ENCODE data around the gene BPIFA1.
A peak's percentile ranks its signal among the peaks of the same experiment; 100 is the strongest.

BPIFA1 gene

DNA sequence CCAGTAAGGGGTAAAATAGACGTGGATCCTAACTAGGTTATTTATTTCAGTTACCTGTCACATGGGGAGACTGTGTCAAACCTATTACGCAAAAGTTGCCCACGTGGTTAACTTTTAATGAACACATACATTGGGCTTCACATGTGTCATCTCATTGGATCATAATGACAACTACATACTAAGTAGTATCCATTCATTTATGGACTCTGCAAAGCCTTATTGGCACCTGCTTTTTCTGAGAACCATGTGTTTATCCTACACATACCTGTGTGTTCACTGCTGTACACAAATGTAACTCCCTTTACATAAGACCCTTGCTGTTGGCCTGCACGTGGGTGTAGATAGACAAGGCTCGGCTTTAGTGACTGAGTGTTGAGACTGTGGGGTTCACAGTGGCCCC, 5.1 kb downstream of the BPIFA1 start:
- no peak for DNase-seq

DNA sequence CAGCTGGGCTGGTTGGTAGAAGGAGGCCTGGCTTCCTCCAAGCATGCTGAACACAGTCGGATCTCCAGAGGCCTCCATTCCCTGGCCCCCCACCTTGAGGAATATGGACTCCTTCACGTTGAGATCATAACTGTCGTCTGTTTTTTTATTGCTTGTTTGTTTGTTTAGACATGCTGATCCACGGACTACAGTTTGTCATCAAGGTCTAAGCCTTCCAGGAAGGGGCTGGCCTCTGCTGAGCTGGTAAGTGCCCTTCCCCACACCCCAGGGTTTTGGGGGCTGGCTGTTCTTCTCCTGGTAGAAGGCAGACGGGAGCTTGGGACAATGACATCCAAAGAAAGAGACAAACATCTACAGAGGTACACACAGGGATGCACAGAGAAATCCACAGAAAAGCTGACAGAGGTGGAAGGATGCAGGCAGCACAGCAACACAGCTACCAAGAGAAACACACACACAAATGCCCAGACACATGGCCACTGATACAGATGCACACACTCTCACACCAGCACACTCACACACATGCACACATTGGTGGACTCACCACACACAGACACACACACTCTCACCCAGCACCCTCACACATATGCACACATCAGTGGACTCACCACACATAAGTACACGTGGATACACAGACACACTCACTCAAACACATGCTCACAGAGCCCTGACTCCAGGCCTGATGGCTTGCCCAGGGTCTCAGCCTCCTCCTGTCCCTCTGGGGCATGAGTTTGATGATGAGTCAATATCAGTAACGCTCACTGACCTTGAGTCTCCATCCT, 6.7 kb downstream of the BPIFA1 start:
- DNase-seq = no peak

DNA sequence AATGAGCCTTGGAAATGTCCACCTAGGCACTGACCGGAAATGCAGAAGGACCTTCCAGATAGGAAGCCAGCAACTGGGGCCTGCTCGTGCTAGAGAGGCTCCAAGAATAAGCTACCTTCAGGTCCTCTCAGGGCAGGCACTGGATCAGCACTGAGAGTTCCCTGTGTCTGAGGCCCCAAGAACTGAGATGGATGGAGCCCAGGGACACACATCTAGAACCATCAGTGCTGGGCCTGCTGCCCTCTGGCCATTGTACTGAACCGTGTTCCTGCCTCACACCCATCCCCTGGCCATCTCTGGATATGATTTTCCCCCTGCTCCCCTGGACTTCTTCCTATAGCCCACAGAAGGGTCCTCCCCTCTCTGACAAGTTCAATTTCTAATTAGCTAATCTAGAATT, 10.3 kb downstream of the BPIFA1 start:
- DNase-seq = no peak

DNA sequence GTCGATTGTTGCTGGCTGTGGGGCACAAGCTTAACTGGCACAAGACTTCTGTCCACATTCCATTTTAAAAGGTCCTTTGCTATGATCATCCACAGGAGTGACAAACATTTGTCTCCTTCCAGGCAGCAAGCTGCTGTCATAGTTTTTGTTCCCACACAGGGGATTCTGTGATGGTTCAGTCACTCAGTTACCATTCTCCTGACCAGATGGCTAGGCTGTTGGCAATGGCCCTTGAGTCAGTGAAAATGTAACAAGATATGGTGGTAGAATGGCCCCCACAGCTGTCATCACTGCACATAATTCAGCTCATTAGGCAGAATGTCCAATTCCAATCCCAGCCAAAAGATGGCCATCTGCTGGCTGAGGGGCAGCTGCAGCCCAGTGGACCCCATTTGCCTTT, 13.7 kb downstream of the BPIFA1 start:
- peak; percentile 95 for DNase-seq

DNA sequence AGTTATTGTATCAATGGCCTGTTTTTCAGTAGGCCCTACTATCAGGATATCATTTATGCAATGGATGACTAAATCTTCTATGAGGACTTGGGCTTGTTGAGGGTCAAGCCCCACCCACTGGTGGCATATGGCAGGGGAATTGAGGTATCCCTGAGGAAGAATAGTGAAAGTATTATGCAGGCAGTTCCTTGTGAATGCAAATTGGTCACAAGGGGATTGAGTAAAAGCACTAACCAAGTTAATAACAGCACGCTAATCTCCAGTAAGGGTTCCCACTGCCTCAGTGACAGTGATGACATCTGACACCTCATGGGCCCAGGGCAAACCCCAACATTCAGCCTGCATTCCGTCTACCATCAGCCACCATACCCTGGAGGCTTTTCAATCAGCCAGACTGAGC, 14.9 kb downstream of the BPIFA1 start:
- DNase-seq = peak; percentile 95

DNA sequence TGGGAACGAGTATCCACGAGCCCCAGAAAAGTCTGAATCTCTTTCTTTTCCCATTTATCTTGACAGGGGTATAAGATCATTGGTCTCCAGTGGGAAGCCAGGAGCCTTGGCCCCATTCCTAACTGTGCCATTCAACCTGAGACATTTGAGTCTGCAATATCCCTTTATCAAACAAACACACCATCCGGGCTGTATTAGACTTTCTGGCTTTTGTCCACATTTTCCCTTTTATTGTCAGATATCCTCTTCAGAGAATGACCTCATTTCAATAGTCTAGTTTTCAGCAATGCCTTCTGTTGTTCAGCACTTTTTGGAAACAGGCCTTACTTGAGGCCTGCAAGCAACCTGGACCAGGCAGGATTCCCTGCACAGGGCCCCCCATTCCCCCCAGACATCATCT, 15.7 kb downstream of the BPIFA1 start:
- DNase-seq = peak; percentile 62

DNA sequence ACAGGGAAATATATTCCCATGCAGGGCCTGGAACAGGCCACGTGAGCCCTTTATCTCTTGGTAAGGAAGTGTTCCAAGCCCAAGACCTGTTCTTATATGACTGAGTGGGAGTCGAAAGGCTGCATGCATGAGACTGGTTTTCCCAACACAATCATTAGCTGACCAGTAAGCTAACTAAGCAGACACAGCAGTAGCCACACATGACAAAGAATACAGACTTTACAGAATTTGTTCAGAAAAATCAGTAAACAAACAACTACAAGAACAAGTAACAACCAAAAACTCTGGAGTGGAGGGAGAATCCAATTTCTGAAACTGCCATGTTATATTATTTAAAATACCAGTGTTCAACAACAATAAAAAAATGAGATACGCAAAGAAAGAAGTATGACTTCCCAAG, 16.7 kb downstream of the BPIFA1 start:
- DNase-seq = no peak

DNA sequence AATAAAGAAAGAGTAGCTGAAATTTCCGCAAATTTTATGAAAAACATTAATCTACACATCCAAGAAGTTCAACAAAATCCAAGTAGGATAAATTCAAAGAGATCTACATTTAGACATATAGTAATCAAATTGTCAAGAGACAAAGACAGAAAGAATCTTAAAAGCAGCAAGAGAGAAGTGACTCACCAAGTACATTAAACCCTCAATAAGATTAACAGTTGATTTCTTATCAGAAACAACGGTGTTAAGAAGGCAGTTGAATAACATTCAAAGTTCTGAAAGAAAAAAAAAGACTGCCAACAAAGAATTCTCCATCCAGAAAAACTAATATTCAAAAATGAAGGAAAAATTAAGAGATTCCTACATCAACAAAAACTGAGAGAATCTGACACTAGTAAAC, 19.2 kb downstream of the BPIFA1 start:
- no peak for DNase-seq

DNA sequence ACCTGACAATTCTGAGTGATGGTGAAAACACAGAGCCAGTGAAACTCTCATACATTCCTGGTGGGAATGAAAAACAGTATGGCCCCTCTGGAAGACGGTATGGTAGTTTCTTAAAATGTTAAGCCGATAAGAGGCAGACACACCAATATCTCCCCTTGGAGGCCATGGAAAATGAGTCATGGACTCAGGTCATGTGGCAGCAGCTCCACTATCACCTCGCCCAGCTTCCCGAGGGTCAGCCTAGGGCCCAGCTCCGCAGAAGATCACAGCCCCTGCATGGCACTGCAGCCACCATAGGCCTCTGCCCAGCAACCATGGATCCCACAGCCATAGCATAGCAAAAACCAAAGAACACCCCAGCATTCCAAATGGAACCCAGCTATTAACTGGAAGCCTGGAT, 21.4 kb downstream of the BPIFA1 start:
- DNase-seq = no peak

DNA sequence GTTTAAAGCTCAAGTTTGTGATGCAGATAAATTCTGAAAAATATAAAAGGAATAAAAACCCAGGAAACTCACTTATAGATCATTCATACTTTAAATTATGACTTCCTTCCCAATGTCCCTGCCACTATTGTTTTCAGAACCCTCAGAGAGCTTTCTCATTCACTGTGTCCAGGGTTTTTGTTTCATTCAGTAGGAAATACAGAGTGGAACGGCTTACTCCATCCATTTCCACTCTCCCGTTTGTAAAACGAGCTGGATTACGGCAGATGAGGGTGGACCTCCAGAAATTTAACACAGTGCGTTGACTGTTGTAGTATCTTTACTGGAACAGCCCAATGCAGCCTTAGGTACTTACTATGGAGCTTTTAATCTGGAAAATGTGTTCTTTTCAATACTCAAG, 23.6 kb downstream of the BPIFA1 start:
- DNase-seq = no peak

DNA sequence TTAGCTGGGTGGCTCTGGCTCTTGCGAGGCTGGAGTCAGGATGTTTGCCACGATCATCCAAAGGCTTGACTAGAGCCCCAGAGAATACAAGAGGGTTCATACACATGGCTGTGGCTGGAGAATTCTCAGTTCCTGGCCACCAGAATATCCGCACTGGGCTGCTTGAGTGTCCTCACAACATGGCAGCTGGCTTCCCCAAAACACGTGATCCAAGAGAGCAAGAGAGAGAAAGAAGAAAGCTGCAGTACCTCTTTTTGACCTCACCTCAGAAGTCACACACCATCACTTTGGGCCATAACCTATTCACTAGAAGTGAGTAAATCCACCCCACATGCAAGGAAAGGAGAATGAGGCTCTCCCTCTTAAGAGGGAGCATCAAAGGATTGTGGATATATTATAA, 25.7 kb downstream of the BPIFA1 start:
- peak; percentile 32 for DNase-seq

DNA sequence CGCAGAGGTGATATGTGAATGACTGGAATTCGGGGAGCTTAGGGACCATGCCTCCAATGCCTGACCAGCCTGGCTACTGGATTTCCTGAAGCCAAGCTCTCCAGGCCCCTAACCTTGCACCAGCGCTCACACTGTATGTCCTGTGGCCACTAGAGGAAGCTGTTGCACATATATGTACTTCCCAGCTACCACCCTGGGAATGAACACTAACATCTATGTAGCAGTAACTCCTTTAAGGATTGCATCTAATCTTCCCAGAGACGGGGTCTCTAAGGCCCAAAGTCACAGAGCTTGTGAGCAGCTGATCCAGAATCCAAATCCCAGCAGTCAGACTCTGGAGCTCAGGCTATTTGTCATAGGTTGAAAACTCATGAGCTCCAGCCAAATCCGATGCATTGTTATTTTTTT, 26.9 kb downstream of the BPIFA1 start:
- DNase-seq = peak; percentile 54

DNA sequence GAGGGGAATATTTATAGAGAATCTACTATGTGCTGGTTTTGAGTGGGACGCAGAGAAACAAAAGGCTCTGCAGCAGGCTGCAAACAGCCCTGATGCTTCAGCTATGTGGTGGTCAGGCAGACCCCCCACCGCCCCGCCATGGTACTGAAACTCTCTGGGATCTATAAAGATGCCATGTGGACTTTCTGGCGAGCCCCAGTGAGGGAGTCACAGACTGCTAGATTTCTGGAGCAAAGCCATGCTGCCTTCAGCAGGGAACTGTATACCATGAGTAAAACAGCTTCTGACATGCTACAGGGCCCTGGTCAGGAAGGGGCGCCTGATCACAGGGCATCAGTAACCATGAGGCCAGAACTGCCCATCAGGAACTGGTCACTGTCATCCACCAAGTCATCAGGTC, 28.0 kb downstream of the BPIFA1 start:
- DNase-seq = no peak

DNA sequence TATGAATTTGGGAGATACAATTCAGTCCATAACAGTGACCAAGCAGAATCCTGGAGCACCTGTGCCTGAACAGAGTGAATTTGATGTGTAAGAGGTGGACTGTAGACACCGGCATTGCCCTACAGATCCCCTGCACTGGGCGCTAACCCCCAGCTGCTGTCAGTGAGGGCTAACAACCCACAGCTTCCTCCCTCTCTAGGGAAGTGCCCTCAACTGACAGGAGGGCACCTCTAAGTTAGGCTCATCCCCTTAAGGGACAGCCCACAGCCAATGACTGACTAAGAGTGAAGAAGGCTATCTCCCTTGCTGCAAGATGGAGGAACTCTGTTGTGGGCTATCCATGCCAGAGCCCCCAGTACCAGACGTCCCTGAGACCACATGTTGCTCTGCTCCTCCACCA, 31.9 kb downstream of the BPIFA1 start:
- no peak for DNase-seq

DNA sequence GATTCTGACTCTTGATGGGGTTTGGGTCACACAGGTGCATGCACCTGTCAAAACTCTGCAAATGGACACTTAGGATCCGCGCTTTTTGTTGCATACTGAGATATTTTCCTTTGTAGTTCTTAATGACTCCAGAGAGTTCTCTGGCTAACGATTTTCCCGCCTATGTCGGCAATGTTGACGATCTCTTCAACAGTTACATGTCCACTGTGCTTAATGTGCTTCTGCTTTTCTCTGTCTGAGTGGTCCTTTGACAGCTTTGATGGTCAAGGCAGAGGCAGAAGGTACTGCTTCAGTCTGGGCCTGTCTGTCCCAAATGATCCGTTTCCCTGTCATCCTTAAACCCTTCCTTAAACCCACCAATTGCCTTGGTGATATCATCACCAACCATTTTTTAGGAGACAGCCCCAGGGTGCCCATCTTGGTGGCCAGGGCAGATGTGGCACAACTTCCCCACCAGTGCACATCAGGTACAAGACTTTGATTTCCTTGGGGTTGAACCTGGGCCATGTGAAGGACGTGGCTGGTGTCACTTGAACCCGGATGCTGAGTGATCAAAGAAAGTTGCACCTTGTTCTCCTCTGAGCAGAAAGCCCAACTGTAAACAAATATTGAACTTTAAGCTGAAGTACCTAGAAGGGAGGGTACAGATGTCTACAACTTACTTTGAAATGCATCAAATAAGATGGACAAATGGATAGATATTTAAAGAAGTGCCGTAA, 36.5 kb downstream of the BPIFA1 start:
- no peak for DNase-seq

DNA sequence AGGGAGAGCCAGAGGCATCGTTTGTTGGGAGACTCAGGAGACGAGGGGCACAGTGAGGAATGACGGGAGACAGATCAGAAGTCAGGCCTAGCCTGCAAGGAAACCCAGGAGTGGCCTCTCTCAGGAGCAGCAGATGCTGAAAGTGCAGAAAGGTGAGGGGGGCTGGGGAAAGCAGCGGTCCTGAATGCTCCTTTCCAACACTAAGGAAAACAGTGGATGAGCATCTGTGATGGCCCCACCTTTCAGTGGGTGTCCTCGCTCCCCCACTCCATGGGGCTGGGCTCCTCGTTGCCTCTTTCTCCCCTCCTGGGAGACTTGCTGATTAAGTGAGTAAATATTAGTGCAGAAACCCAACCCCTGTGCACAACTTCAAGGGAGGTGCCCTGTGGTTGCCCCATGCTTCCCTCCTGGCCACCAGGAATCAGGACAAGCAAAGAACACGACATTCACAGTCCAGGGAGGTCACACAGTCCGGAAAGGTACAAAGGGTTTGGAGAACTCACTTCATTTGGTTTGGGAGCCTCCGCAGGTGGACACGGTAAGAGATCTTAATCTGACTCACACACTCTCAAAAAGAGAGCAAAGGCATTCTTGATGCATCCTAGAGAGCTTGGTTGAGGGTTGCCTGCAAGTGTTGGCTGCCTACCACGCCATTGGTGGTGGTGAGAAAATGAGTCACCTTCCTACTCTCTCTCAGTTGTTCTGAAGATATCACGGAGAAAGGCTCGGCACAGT, 37.5 kb downstream of the BPIFA1 start:
- DNase-seq = no peak

DNA sequence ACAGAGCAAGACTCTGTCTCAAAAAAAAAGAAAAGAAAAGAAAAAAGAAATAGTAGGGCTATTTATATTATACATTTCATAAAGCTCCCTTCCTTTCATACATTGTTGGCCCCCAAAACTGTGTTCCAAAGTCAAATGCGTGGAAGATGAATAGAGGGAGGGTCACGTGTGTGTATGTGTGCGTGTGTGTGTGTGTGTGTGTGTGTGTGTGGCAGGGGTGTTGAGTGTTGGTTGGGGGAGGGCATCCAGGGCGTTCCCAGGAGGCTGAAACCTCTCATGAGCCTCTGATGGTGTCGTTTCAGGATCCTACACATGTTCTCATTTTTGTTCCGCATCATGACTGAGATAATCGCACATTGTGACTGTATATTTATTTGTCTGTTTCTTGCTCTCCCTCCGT, 39.4 kb downstream of the BPIFA1 start:
- DNase-seq = no peak

DNA sequence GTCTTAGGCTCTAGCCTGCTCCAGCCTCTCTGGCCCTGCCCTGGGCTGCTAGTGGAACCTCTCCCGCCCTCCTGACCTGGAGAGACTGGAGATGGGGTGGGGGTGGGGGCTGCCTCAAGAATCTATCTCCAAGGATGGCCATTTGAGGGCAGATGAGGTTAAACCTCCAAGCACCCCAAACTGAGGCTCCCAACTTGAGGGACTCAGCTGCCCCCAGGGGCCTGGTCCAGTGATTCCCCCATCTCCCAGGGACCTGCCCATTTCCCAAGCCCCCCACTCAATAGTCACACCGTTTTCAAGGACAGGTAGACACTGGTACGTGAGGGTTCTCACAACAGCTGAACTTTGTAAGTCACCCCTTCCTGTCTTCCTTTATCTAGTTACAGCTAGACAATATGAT, 40.1 kb downstream of the BPIFA1 start:
- DNase-seq = no peak

DNA sequence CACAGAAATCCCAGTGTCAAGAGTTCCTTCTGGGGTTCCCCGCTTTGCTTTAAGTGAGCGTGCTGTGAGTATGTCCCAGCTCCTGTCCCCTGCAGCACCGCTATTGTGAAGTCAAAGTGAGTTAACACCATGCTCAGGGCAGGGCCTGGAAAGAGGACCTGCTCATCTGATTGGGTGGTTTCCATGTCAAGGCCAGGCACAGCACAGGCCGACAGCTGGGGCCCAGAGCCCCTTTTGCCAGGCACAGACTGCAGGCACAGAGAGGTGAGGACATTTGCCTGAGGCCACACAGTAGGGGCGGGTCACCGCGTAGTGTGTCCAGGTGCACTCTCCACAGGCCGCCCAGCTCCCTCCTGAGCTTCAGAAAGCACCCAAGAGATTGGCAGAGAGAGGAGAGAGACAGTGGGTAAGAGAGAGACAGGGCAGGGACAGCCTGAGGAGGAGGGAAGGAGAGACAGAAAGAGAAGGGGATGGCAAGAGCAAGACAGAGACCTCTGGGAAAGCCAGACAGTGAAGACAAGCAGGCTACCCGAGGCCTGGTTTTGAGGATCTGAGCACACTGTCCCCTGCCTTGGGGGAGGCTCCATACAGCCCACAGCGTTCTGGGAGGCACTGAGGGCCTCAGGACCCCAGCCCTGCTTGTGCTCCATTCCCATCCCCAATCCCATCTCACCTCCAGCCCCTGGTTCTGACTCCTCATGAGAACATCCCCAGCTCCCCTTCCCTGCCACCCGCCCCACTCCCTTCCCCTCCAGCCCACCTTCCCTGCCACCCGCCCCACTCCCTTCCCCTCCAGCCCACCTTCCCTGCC, 40.7 kb downstream of the BPIFA1 start:
- no peak for DNase-seq

DNA sequence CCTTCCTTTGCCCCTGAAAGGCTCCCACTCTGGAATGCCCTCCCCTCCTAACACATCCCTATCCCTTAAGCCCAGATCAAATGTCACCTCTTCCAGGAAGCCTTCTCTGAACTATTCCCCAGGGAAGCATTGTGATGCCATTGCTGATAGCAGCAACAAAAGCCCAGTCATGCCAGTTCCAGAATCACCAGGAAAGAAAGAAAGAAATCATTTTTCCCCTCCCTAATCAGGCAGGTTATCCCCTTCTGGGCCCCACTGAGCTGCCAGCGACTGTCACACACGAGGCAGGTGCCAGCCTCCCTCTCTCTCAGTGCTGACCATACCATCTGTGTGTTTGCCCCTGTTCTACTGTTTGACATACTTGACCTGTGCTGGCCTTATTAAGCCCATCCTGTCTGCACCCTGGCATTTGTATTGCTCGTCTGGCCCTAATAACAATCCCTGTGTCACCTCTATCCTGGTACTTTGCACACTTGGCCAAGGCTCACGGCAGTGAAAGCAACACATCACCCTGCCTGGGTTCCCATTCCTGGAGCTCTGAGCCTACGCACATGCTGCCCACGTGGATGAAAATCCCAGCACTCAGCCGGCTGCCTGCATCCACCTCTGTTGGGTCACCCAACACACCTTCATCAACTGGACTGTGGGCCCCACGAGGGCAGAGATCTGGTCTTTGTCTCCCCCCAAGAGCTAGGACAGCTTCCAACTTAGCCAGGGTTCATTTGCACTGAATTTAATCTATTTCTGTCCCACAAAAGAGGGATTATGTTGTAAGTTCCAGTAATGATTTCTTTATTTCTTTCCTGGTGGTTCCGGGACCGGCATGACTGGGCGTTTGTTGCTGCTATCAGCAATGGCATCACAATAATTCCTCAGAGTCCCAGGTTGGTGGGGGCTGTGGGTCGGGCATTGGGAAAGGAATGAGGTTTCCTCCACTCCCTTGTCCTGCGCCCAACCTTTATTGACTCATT, 42.0 kb downstream of the BPIFA1 start:
- no peak for DNase-seq

DNA sequence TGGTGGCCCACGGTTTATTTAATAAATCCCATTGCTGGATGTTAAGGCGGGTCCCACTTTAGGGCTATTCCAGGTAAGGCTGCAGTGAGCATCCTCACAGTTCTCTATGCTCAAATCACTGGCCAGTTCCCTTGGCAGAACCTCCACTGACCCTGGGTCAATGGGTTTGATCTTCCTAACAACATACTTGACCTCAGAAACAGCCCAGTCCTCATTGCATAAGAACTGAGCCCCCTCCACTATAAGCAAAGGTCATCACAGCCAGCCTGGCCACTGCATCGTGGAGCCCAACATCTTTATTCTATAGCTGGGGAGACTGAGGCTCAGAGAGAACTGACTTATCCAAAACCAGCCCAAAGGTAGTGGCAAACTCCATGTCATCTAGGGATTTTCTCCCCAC, 42.9 kb downstream of the BPIFA1 start:
- DNase-seq = no peak
